Neural progenitor cell (in vitro differentiated cells): ENCODE results near the gene SBF1. TPM values are rescaled to one million over a fixed set of nuclear protein-coding genes. Genes with fewer than 3 reads are reported as not detected.

Experiments
- DNase-seq: peaks from one replicate; pipeline ENCODE4 v3.0.0-alpha.2; 2016; ENCODE audit warnings: low spot score
- H2AFZ ChIP-seq: fragments of 200-600 bp; sonication (generic); replicated peaks from 2 replicates; pipeline ENCODE4 v1.6.1; 2016; ENCODE audit warnings: antibody characterized with exemption
- H3F3A ChIP-seq: fragments of 200-600 bp; sonication (generic); 2 replicates; pipeline ENCODE4 v1.6.1; 2016; ENCODE audit warnings: antibody characterized with exemption, low read depth
- H3K27ac ChIP-seq: fragments of 200-600 bp; sonication (generic); 2 replicates; pipeline ENCODE4 v1.5.1; 2016; ENCODE audit warnings: mild to moderate bottlenecking
- H3K27me3 ChIP-seq: fragments of 200-600 bp; sonication (generic); 2 replicates; pipeline ENCODE4 v1.6.1; 2016; ENCODE audit warnings: mild to moderate bottlenecking, moderate library complexity
- H3K36me3 ChIP-seq: fragments of 200-600 bp; sonication (generic); 2 replicates; pipeline ENCODE4 v1.5.1; 2016
- H3K4me1 ChIP-seq: fragments of 200-600 bp; sonication (generic); 2 replicates; pipeline ENCODE4 v1.6.1; 2016; ENCODE audit warnings: mixed run types
- H3K4me2 ChIP-seq: fragments of 200-600 bp; sonication (generic); 2 replicates; pipeline ENCODE4 v1.6.1; 2016
- H3K4me3 ChIP-seq: fragments of 200-600 bp; sonication (generic); 2 replicates; pipeline ENCODE4 v1.5.1; 2016
- H3K79me2 ChIP-seq: fragments of 200-600 bp; sonication (generic); 2 replicates; pipeline ENCODE4 v1.6.1; 2016; ENCODE audit warnings: low read depth
- H3K9ac ChIP-seq: fragments of 200-600 bp; sonication (generic); 2 replicates; pipeline ENCODE4 v1.6.1; 2016
- H3K9me3 ChIP-seq: fragments of 200-600 bp; sonication (generic); 2 replicates; pipeline ENCODE4 v1.5.1; 2016; ENCODE audit warnings: low read depth
- H4K20me1 ChIP-seq: fragments of 200-600 bp; sonication (generic); 2 replicates; pipeline ENCODE4 v1.6.1; 2016; ENCODE audit warnings: low read depth
- H3K27ac Mint-ChIP-seq: 3 replicates; pipeline ENCODE4 v1.8.0; 2021; ENCODE audit warnings: mixed read lengths
- H3K27me3 Mint-ChIP-seq: 2 replicates; pipeline ENCODE4 v1.8.0; 2022; ENCODE audit warnings: low read depth, mild to moderate bottlenecking, inconsistent platforms, moderate library complexity, mixed read lengths; ENCODE audit not compliant: insufficient read depth
- H3K36me3 Mint-ChIP-seq: 3 replicates; pipeline ENCODE4 v1.8.0; 2021; ENCODE audit warnings: mixed read lengths
- H3K4me1 Mint-ChIP-seq: 3 replicates; pipeline ENCODE4 v1.8.0; 2021; ENCODE audit warnings: mixed read lengths
- H3K4me3 Mint-ChIP-seq: 3 replicates; pipeline ENCODE4 v1.8.0; 2021; ENCODE audit warnings: mild to moderate bottlenecking, moderate library complexity, mixed read lengths
- H3K9me3 Mint-ChIP-seq: 3 replicates; pipeline ENCODE4 v1.8.0; 2020; ENCODE audit warnings: mixed read lengths
- EZH2 ChIP-seq: fragments of 200-600 bp; sonication (generic); IDR thresholded peaks from 2 replicates; pipeline ENCODE4 v1.6.1; 2017; ENCODE audit warnings: antibody characterized with exemption, mild to moderate bottlenecking, moderate library complexity
- EZH2phosphoT487 ChIP-seq: fragments of 200-600 bp; sonication (generic); IDR thresholded peaks from 2 replicates; pipeline ENCODE4 v1.6.1; 2017; ENCODE audit warnings: antibody characterized with exemption
- total RNA-seq: library from RNA; depleted of rRNA; stranded (reverse); fragments of >200 nt; gene quantifications from 2 replicates; pipeline ENCODE4 v1.2.3, GENCODE V29; 2015; ENCODE audit warnings: low replicate concordance
- TF ChIP-seq, protein P1 (sequence below): fragments of 200-600 bp; sonication (generic); IDR thresholded peaks from 2 replicates; pipeline ENCODE4 v1.5.1; 2017; ENCODE audit warnings: antibody characterized with exemption, mild to moderate bottlenecking

Gene SBF1
- total RNA-seq, 1 donor from 2014 or later: 25.8 TPM

DNA sequence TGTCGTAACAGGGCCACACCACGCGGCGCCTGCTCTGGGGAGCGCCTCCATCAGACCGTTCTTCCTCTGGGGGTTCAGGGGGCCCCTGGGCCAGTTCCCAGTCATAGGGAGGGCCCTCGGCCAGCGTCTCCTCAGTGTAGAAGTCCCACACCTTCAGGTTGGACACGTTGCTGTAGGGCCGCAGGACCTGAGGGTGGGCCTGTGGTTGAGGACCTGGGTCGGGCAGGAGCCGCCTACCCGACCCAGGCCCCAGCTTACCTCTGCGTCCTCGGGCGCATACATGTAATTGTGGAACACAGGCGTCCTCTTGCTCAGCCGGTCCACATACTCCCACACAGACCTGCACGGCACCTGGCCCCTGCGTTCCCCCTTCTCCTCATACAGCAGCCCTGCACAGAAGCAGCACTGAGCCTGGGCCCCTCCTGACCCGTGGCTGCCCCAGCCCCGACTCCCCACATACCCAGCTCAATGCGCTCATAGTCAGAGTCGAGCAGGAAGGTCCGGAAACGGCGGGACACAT is 20.2 kb downstream of the SBF1 start:
- H3K27me3 ChIP-seq: no peaks in the 10 kb centered on the region
- Mint-ChIP-seq H3K27ac (no peak overlapping the region), H3K4me3 (no peak overlapping the region), H3K4me1 (no peaks in the 10 kb centered on the region), H3K9me3 (no peaks in the 10 kb centered on the region), H3K27me3 (no peaks in the 10 kb centered on the region), H3K36me3 (peaks cover 28% of the 10 kb centered on the region)
- H3K27ac ChIP-seq: no peak overlapping the region
- no peaks in the 10 kb centered on the region for H3K36me3 ChIP-seq
- no peak overlapping the region for H3K9ac ChIP-seq
- no peak for TF ChIP-seq EZH2
- no peak for TF ChIP-seq EZH2phosphoT487
- TF ChIP-seq, protein P1, sequence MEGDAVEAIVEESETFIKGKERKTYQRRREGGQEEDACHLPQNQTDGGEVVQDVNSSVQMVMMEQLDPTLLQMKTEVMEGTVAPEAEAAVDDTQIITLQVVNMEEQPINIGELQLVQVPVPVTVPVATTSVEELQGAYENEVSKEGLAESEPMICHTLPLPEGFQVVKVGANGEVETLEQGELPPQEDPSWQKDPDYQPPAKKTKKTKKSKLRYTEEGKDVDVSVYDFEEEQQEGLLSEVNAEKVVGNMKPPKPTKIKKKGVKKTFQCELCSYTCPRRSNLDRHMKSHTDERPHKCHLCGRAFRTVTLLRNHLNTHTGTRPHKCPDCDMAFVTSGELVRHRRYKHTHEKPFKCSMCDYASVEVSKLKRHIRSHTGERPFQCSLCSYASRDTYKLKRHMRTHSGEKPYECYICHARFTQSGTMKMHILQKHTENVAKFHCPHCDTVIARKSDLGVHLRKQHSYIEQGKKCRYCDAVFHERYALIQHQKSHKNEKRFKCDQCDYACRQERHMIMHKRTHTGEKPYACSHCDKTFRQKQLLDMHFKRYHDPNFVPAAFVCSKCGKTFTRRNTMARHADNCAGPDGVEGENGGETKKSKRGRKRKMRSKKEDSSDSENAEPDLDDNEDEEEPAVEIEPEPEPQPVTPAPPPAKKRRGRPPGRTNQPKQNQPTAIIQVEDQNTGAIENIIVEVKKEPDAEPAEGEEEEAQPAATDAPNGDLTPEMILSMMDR: no peak
- no peaks in the 10 kb centered on the region for H3K4me1 ChIP-seq
- no peak overlapping the region for H2AFZ ChIP-seq
- no peak overlapping the region for H3K4me3 ChIP-seq
- no peaks in the 10 kb centered on the region for H3K9me3 ChIP-seq
- H3F3A ChIP-seq: no peaks in the 10 kb centered on the region
- DNase-seq: no peak
- H3K79me2 ChIP-seq: no peaks in the 10 kb centered on the region
- no peak overlapping the region for H3K4me2 ChIP-seq
- H4K20me1 ChIP-seq: peaks cover 15% of the 10 kb centered on the region

DNA sequence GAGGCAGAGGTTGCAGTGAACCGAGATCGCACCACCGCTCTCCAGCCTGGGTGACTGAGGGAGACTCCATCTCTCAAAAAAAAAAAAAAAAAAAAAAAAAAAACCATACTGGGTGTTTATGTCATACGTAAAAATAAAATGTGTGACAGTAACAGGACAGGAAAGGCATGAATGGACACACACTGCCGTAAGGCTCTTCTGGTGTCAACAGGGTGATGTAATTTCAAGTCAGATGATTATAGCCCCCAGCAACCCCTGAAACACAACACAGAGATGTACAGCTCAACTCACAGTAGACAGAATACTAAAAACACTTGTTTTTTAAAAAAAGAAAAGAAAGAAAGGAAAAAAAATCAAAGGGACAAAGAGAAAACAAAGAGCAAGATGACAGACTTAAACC is 22.2 kb downstream of the SBF1 start:
- H3K27ac Mint-ChIP-seq: no peak overlapping the region
- peaks cover 31% of the 10 kb centered on the region for H3K36me3 Mint-ChIP-seq

DNA sequence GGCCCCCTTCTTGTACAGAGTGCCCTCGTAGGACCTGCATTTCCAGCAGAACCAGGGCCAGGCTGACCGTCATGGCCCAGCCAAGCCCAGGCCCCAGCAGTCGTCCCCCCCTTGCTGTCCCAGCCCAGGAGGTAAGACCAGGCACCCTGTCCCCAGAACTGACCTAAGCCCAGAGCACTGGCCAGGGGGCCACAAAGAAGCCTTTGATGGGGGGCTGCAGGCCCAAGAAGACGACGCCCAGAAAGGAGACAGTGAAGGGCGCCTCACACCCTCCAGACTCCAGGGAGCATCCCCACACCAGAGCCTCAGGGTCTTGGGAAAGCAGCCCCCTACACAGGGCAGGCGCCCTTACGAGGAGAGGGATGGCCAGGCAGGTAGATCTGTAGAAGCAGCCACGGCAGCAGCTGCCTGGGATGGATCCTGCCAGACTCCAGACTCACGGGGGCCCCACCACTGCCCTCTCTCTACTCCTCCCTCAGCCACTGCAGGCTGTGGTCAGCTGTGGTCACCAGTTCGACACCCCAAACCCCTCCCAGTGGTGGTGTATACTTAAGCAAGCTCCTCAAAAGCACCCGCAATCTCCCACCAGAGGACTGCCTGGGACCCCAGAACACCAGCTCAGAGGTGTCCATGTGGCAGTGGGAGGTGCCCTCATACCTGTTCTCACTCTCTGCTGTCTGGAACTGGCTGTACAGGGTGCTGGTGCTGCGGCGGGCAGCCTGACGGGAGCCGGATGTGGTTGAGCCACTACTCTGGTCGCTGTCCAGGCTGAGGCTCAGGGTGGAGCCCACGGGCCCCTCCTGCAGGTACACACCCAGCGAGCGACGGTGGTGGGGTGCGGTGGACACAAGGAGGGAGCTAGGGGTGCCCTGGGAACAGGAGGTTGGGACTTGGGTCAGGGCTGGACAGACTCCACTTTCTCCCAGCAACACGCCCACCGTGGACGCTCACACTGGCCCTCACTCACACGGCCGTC is 27.0 kb downstream of the SBF1 start:
- Histone ChIP-seq H3K27ac (no peak overlapping the region), H3K9me3 (no peaks in the 10 kb centered on the region), H3K4me1 (no peaks in the 10 kb centered on the region), H4K20me1 (peaks cover 36% of the 10 kb centered on the region), H3K79me2 (no peaks in the 10 kb centered on the region), H3K36me3 (no peaks in the 10 kb centered on the region), H3K27me3 (no peaks in the 10 kb centered on the region), H3F3A (peaks cover 13% of the 10 kb centered on the region), H3K4me2 (no peak overlapping the region), H2AFZ (no peak overlapping the region), H3K9ac (no peak overlapping the region), H3K4me3 (no peak overlapping the region)
- TF ChIP-seq, protein P1: no peak
- TF ChIP-seq EZH2 (no peak), EZH2phosphoT487 (no peak)
- peaks cover 25% of the 10 kb centered on the region for H3K36me3 Mint-ChIP-seq
- H3K27me3 Mint-ChIP-seq: peaks cover 6% of the 10 kb centered on the region
- DNase-seq: no peak
- H3K4me1 Mint-ChIP-seq: peaks cover 2% of the 10 kb centered on the region
- no peak overlapping the region for H3K27ac Mint-ChIP-seq
- no peaks in the 10 kb centered on the region for H3K9me3 Mint-ChIP-seq
- no peak overlapping the region for H3K4me3 Mint-ChIP-seq

More for the DNA sequence above, 22.2 kb downstream of the SBF1 start:
- no peak for TF ChIP-seq EZH2
- no peak for TF ChIP-seq EZH2phosphoT487
- TF ChIP-seq, protein P1: no peak
- peaks cover 16% of the 10 kb centered on the region for H4K20me1 ChIP-seq
- H3K4me3 ChIP-seq: no peak overlapping the region
- H3F3A ChIP-seq: no peaks in the 10 kb centered on the region
- H3K27ac ChIP-seq: no peak overlapping the region
- no peaks in the 10 kb centered on the region for H3K36me3 ChIP-seq
- Mint-ChIP-seq H3K27me3 (peaks cover 2% of the 10 kb centered on the region), H3K4me1 (no peaks in the 10 kb centered on the region), H3K9me3 (no peaks in the 10 kb centered on the region), H3K4me3 (no peak overlapping the region)
- H3K4me2 ChIP-seq: no peak overlapping the region
- H3K9me3 ChIP-seq: no peaks in the 10 kb centered on the region
- H3K9ac ChIP-seq: no peak overlapping the region
- no peak for DNase-seq
- no peak overlapping the region for H2AFZ ChIP-seq
- no peaks in the 10 kb centered on the region for H3K4me1 ChIP-seq
- H3K27me3 ChIP-seq: no peaks in the 10 kb centered on the region
- H3K79me2 ChIP-seq: no peaks in the 10 kb centered on the region
